8988T (cell line): ENCODE results near the gene NUAK2.

Source experiments
- DNase-seq: peaks from one replicate; pipeline ENCODE4 v3.0.0; 2011

Gene NUAK2

GRCh38 chr1:205345761-205346160 lies 24.2 kb upstream of the NUAK2 start:
- no peak for DNase-seq

DNA sequence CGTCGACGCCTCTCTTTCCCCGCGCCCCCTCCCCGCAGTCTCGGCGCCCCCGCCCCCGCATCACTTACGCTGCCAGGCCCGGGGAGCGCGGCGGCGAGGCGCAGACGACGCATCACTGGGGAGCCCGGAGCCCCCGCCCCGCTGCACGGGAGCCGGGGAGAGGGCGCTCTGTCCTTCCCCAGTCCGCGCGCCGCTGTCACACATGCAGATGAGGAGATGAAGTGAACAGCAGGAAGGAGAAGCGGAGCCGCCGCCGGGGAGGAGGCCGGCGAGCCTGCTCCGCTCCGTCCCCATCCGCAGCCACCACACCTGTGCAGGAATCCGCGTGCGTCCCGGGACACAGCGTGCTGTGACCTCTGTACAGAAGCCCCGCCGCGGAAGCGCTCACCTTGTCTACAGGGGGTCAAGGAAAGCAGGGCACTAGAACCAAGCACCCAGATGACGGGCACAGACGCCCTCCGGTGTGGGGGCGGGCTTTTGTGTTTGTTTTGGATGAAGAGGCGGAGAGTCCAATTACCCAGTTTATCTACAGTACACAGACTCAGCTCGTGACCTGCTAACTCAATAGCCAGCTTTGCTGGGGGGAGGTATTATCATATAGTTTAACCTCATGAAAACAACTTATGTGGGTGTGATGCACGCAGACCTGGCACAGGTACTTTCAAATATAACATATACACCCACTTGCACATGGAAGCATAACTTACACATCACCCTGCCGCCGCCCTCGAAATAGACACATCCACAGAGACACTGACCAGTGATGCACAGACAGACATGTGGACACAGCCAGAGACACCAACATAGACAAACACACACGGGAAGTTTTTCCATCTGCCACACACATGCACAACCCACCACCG lies 22.8 kb upstream of the NUAK2 start:
- DNase-seq, result no peak

GRCh38 chr1:205343431-205344065 lies 22.0 kb upstream of the NUAK2 start:
- no peak for DNase-seq

DNA sequence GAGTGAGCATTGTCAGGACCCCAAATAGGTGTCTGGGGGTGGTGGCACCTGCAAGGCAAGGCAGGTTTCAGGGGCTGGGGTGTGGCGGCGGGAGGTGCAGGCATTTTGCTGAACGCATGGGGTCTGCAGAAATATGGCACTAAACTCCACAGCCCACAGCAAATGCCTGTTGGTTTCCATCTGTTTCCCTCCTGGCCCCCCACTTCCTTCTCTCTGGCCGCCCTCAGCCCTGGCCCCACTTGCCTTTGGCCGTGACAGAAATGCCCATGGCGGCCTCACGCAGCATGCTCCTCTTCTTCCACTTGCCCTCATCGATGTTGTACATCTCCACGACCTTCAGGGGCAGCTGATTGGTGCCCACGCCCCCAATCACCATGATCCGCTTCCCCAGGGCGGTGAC lies 21.4 kb upstream of the NUAK2 start:
- no peak for DNase-seq

- DNase-seq, result no peak
These were observed 19.1 kb upstream of the NUAK2 start for GRCh38 chr1:205340676-205341075.

DNA sequence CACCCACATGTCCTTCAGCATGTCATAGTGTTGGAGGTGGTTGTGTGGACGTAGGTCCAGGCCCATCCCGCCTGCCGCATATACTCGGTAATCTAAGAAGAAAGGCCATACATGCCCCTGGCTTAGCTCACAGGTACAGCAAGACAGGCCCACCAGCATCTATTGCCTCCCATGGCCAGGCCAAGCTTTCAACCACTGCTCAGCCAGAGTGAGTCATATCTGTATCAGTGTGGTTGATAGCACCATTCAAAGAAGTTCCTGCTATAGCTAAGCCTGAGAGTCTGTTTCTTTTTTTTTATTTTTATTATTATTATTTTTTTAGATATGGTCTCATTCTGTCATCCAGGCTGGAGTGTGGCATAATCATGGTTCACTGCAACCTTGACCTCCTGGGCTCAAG lies 18.2 kb upstream of the NUAK2 start:
- DNase-seq, result no peak

GRCh38 chr1:205339197-205339702 lies 17.7 kb upstream of the NUAK2 start:
- DNase-seq, result no peak

DNA sequence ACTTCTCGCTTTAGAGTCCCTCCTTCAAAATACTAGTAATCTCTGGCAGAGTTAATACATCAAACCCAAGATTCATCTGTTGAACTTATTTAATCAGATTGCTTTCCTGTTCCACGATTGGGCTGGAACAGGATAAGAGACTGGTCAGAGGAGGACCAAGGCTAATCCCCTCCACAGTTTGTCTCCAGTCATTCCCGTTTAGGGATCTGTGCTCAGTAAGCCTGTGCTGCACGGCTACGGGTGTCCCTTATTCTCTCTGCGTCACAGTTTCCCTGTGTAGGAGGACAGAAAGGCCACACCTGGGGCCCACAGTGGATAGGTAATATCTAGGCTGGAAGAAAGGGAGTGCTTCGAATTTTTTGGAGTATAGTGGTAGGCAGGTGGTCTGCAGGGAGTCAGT lies 16.5 kb upstream of the NUAK2 start:
- no peak for DNase-seq

DNA sequence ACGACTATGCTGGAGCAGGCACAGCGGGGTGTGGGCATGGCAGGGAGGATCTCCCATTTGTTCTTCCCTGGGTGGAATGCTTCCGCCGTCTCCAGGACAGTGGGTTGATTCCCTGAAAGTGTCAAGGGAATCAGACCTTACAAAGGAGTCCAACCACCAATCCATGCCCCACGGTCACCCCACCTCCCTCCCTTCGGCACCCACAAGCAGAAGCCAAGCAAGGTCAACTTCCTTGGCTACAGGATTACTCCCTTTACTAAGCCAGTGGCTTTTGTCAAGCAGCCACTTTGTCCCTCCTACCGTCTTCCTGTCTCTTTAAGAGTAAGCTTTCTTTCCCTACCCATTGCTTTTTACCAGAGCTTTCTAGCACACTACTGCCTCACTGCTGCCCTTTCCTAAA lies 15.9 kb upstream of the NUAK2 start:
- DNase-seq, result no peak

DNA sequence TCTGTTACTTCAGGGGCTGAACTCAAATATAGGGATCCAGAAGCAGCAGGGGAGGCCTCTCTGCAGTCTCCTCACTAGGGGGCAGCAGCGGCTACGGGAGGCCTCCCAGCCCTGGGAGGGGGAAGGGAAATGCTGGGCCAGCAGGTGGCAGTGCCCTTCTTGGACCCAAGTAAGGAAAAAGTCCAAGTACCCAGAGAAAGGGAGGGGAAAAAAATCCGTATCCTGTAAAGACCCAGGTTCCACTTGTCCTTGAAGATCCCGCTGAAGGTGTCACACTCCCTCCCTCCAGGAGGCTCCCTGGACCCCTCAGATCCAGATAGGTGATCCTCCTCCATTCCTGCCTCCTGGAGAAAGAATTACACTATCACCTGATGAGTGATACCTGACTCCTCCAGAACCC lies 14.1 kb upstream of the NUAK2 start:
- DNase-seq, result peak; percentile 88

GRCh38 chr1:205332015-205332791 lies 10.7 kb upstream of the NUAK2 start:
- no peak for DNase-seq

GRCh38 chr1:205330150-205330549 lies 8.6 kb upstream of the NUAK2 start:
- no peak for DNase-seq

DNA sequence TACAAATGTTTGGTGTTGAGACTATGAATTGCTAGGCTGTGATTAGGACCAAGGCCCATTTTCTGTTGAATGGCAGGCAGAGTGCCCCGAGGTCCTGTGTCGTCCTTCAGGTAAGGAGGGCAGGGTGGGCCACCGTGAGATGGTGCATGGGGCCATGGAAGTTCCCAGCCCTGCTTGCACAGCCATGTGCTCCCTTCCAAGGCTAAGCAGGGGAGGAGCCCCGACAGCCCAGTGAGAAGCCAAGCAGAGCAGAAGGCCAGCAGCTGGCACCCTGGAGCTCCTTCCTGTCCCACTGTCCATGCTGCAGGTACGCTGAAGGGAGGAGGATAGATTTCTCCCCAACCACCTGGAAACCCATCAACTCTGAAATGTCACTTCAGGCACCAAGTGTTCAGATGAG lies 8.2 kb upstream of the NUAK2 start:
- no peak for DNase-seq

- DNase-seq, result no peak
These were observed 6.9 kb upstream of the NUAK2 start for GRCh38 chr1:205328476-205328875.

- no peak for DNase-seq
These were observed 5.4 kb upstream of the NUAK2 start for GRCh38 chr1:205326812-205327466.

GRCh38 chr1:205325334-205325884 lies 3.9 kb upstream of the NUAK2 start:
- peak; percentile 64 for DNase-seq

DNA sequence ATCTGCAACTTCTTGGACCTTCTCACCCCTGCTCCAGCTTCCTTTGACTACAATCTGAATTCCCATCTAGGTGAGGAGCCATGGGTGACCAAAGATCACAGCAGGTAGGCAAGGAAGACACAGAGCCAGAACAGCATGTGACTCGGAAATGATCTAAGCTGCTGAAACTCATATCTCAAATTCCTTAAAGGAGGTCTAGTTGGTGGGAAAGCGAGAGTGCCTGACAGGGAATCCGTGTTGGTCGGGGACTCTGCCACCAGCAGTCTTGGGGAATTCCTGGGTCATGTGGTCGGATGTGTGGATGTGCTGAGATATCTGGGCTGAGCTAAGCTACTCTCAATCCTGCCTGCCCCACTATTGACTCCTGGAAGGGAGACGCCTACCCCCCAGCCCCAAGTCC lies 3.2 kb upstream of the NUAK2 start:
- no peak for DNase-seq

GRCh38 chr1:205323794-205324193 lies 2.2 kb upstream of the NUAK2 start:
- DNase-seq, result no peak

DNA sequence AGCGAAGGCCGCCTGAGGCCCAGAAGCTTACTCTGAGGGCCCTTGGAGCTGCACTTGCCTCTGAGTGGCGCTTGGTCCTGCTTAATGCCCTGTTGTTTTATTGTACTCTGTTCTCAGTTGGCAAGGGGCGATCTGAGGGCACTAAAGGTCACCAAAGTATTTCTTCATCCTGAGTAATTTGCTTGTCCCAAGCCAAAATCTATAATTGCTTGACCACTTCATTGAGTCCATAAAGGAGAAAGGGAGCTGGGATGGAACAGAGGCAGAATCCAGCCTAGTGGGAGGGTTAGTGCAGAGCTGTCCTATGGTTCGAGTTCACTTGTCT lies 376 bp upstream of the NUAK2 start:
- no peak for DNase-seq

DNA sequence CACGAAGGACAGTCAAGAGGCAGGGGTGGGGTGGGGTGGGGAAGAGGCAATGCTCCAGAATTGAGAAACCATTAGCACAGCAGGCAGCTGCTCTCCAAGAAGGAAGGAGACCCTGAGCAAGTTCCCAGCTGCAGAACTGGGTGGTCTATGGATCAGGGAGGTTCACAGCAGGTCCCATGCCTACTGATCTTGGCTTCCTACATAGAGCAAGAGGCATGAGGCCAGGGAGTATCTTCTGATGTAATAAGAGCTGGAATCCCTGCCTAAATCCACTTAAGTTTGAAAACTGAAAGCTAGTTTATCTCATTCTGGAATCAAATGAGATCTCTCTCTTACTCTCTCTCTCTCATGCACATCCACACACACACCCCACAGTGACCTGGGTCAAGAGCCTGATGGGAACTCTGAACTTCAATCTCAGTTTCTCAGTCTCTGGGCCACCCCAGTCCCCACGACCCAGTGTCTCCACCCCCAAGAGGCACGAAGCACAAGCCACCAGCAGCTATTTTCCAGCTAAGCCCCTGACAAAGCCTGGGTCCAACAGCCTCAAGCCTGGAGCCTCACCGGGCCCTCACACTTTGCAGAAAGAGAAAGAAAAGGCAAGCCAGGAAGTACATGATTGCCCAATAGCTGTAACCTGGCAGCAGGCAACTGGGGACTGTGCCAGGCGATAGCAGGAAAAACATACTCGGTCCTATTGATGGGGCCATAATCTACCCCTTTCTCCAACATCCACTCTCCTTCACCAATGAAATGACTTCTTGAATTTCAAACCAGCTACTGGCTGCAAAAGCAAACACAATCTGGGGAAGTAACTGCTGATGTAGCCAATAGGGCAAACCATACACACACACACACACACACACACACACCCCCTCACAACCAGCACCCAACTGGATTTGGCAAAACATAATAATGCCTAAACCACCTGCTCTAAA lies 2.2 kb downstream of the NUAK2 start:
- no peak for DNase-seq

- peak; percentile 52 for DNase-seq
These were observed 3.1 kb downstream of the NUAK2 start for GRCh38 chr1:205318231-205318991.
